Putamen (tissue), 1 donor: ENCODE measurements around the gene PTBP3.
"Not testable (repeated sequence)": the region's sequence is repeated elsewhere in the genome, so short reads cannot be mapped to it uniquely, and the experiment has no call there.

Source experiments
- DNase-seq: peaks from one replicate; pipeline ENCODE4 v3.0.0-alpha.2; 2016; ENCODE audit warnings: low spot score

Gene PTBP3

DNA sequence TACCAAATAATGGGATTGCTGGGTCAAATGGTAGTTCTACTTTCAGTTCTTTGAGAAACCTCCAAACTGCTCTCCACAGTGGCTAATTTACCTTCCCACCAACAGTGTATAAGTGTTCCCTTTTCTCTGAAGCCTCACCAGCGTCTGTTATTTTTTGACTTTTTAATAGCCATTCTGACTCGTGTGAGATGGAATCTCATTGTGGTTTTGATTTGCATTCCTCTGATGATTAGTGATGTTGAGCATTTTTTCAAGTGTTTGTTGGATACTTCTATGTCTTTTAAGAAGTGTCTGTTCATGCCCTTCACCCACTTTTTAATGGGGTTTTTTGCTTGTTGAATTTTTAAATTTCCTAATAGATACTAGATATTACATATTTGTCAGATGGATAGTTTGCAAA is 129.9 kb downstream of the PTBP3 start:
- DNase-seq = no peak

DNA sequence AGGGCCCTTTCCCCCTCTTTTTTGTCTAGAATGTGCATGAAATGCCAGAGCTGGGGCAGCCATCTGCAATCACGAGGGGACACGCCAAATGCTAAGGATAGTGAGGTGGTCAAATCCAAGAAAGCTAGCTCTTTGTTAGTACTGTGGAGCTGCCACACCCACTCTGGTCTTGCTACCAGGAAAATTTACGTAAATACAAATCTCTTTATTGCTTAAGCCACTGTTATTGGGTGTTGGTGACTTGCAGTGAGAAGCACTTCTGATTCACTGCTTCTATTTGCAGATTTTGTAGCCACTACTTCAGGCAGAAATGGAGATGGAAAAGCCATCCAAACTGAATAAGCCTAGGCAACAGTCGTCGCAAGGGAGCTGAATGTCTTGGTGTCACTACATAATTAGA is 132.7 kb downstream of the PTBP3 start:
- no peak for DNase-seq

DNA sequence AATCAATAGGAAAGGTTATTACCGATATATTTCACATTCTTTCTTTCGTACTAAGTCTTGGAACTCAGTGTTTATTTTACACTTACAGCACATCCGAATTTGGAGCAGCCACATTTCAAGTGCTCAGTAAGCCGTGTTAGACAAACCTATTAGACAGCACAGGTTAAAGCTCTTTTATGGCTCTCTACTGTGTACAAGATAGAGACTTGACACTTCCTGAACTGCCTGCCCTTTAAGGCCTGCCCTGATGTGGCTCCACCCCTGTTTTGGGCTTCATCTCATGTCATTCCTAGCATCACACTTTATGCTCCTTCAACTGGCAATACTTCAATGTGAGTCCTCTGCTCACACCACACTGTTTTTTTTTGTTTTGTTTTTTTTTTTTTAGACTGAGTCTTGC is 134.8 kb downstream of the PTBP3 start:
- DNase-seq = no peak

DNA sequence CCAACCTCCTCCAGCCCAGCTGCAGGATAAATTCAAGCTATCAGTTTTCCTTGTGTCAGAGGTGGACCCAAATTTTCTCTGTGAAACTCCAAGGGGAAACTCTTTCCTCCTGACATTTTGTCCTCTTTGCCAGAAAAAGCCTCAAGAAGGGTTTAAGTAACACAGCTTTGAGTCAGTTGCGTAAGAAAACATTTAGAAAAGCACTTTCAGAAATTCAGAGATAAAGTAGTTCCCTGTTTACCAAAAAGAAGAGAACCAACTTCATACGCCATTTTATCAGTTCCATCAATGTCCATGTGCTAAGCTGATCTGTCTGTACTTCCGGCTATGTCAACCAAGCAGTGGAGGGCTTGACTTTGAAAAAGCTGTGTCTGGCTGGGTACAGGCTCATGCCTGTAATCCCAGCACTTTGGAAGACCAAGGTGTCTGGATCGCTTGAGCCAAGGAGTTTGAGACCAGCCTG is 138.4 kb downstream of the PTBP3 start:
- DNase-seq = no peak

DNA sequence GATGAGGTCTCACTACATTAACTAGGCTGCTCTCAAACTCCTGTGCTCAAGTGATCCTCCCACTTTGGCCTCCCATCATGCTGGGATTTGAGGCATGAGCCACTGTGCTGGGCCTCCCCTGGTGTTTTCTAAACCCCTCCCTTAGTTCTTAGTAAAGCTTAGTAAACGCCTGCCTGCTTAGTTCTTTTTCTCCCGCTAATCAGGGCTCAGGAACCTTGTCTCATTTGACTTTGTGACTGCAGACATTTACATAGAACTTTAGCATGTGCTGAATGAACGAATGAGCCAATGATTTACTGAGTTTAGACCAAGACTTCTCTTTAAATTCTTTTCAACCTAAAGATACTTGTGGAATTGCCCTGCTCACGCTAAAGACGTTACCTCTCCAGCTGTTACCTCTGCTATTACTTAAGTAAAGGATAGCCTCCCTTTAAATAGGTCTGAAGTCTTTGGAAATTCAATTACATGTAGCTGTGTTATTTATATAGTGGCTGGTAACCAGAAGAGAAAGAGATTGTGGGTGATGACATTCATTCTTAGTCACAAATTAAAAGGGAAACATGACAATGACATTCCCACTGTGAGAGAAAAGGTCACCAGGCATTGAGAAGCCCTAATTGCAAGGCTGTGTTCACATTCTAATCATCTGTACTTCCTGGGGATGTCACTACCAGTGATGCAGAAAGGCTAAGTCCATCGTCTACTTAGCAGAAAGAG is 139.7 kb downstream of the PTBP3 start:
- DNase-seq = no peak

DNA sequence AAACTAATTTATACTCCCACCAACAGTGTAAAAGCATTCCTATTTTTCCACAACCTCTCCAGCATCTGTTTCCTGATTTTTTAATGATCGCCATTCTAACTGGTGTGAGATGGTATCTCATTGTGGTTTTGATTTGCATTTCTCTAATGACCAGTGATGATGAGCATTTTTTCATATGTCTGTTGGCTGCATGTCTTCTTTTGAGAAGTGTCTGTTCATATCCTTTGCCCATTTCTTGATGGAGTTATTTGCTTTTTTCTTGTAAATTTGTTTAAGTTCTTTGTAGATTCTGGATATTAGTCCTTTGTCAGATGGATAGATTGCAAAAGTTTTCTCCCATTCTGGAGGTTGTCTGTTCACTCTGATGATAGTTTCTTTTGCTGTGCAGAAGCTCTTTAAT is 143.1 kb downstream of the PTBP3 start:
- not testable (repeated sequence) for DNase-seq

DNA sequence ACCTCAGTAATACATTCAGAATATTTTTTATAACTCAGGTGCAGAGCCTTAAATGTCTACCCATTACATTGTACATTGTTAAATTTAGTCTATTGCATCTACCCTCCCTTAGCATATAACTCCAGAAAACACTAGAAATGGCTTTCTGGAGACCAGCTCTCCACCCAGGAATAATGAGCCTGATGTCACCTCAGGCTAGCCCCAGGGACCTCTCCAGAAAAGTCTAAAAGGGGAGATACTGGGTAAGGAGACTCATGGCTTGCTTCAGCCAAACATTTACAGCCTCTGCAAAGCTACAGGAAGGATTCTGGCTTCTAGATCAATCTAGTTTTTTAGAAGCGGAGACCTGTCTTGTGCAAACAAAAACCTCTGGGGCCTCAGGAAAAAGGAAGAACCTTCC is 144.5 kb downstream of the PTBP3 start:
- no peak for DNase-seq

DNA sequence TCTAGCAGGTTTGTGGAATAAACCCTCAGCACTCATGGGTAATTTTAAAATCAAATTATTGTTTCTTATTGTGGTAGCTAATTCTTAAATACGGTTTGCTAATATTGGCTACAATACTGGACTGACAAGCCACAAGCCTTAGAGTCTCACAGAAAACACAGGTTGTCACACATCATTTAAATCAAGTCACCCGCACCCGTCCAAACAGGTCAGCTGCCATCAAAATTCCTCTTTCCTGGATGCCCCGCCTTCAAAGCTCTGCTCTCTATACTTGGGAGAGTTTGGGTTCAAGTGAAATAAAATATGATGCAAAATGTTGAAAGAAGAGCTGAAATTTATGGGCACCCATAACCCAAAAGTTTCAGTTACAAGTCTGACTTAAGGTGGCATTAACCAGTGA is 146.0 kb downstream of the PTBP3 start:
- DNase-seq = no peak

DNA sequence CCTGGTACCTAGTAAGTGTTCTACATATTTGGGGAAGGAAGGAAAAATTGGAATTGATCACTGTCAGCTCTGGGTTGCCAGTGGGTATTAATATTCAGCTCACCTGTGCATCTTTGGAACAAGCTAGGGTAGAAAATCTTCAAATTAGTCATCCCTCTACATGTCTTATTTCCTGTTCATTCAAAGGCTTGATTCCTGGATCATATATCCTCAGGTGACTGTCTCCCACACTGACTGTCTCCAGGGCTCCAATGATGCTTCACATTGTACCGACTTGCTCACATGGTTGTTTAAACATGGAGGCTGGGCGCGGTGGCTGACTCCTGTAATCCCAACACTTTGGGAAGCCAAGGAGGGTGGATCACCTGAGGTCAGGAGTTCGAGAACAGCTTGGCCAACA is 146.7 kb downstream of the PTBP3 start:
- no peak for DNase-seq

DNA sequence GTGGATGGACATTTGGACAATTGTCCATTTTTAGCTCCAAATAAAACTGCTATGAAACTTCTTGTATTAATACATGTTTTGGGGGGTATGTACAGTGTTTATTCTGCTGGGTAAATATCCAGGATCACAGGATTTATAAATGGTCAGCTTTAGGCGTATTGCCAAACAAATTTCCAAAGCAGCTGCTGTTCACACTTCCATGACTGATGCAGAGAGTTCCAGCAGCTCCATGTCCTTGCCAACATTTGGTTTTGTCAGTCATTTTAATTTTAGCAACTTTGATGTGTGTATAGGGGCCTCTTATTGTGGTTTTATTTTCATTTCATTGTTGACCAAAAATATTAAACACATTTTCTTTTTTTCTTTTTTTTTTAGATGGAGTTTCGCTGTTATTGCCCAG is 148.5 kb downstream of the PTBP3 start:
- no peak for DNase-seq

DNA sequence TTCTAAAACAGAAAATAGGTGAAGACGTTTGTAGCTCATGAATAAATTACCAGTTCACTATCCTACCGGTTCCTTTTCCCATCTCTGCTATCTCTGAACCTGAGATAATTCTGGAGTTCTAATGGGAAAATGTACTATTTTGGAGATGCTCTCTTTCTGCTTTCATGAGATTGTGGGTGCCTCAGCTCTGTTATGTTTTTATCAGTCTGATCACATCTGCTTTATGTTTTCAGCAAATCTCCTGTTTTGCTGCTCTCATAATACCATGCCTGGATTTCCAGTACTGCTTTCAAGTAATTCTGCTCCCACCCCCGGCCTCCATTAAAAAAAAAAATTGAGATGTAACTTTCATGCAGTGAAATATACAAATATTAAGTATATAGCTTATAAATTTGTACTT is 149.2 kb downstream of the PTBP3 start:
- no peak for DNase-seq

DNA sequence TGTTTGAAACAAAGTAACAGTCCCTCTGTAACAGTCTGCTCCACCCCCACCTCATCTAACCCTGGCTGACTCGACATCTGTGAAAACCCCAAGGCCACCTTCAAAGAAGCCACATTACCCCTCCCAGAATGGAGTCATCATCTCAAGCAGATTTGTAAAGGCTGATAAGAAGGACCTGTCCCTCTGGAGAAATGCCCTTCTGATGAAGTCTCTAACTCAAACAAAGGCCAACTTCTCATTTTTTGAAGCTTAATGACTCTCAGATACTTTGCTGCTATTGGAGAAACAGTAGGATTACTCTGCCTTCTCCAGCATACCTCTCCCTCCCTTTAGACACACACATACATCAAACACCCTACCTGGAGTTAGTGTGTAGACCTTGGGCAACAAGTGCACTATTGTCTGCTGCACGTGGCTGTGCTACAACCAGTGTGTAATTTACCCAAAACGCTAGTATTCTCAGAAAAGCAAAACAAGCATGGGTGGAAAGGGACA is 153.0 kb downstream of the PTBP3 start:
- DNase-seq = no peak

DNA sequence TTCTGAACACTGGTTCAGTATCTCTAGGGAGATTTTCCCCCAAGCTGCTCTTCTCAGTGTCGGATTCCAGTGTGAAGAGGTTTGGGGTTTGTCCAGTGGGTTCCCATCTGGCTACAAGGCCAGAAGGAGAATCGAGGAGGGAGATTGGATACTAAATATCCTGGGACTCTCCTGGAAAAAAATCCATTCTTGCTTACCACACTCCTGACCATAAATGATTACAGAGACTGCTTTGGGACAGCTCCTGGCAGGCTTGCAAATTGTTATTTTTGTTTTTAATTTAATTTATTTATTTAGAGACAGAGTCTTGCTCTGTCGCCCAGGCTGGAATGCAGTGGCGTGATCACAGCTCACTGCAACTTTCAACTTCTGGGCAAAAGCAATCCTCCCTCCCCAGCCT is 153.6 kb downstream of the PTBP3 start:
- DNase-seq = no peak

DNA sequence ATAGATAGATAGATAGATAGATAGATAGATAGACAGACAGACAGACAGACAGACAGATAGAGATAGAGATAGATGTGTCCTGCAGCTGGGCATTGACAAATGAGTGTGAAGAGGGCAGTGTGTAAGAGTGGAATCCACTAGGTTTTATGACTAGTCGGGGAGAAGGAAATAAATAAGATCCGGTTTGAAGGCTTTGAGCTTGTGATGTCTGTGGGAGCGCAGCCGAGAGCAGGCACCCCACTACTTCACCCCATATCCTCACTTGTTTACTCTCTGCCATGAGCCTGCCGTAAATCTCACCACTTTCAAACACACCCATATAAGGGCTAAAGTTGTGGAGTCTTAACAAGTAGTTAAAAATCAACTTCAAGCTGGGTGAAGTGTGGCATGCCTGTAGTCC is 156.9 kb downstream of the PTBP3 start:
- no peak for DNase-seq

DNA sequence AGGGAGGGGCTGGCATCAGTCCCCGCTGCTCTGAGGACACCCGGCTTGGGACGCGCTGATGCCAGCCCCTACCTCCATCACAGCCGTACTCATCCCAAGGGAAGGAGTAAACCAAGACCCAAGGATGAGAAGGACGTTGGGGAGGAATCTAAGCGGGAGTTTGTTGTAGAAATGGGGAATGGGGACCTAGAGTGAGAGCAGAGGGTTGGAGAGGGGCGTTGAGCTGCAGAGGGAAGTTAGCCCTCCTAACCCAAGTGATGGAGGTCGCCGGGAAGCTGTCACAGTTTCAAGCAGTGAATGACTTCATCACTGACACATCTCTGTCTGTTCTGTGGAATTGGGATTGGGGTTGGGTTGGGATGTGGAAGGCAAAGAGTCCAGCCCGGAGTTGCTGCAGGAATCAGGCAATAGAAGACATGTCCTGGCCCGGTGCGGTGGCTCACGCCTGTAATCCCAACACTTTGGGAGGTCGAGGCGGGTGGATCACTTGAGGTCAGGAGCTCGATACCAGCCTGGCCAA is 157.6 kb downstream of the PTBP3 start:
- DNase-seq = no peak

DNA sequence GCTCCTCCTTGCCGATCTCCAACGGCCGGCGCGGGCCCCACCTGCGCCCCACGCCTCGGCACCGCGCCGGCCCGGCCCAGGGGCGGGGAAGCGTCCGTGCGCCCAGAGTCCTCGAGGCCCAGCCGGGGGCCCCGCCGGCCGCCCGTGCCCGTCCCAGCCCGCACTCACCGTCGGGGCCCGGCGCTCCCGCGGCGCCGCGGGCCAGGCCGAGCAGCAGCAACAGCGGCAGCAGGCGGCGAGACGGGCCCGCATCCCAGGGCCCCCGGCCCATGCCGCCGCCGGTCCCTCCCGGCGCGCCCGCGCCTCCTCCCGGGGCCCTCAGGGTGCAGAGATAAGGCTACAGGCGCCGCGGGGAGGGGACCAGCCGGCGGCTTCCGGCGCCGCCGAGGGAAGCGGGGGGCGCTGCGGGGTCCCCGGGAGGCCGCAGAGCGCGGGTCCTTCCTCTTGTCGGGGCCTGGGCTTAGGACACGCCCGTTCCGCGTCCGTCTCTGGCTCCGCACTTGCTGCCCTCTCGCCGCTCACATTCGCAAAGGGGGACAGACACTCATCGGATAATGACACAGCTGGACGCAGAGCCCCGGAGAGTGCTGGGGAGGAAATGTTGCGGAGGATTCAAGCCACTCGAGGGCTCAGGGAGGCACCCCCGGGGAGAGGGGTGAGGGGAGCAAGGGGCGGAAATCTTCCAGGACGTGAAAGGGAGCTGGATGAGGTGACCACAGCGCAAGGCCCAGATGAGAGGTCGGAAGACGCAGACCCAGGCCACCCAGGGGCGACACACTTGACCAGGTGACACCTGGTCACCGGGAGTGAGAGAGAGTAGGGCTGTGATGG is 158.2 kb downstream of the PTBP3 start, which contains the start of gene SUSD1:
Gene SUSD1 (minus strand): TSS at position 333 of the 831 bp plus-strand sequence. CDS start 62 bp downstream, at position 271.
- no peak for DNase-seq

DNA sequence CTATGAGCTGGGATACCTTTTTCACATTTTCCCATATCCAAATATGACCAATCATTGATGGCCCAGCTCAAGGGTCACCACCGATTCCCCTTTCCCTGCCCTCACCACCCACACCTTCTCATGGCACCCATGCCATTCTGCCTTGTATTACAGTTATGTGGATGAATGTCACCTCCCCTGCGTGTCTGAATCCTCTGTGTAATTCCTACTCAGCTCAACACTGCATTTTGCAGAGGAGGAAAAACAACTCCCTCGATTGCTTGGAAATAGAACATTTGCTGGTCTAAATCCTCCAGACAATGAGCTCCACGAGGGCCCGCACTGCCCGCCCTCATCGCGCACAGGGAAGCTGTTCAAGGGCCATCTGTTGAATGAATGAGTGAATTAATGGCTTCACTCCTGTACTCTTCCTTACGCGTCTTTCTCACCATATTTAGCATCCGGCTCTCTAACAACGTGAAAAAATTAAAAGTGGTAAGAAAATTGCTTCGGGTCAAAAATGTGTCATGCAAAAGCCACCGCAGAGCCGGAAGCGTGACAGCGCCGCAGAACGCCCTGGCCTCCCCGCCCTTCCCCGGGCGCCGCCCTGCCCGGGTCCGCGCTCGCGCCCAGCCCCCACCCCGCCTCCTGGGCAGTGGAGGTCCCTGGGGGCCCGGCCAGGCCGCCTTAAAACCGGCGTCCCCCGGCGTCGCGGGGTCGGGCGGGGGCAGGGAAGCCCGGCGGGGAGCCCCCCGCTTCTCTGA is 159.0 kb downstream of the PTBP3 start:
- DNase-seq = no peak

DNA sequence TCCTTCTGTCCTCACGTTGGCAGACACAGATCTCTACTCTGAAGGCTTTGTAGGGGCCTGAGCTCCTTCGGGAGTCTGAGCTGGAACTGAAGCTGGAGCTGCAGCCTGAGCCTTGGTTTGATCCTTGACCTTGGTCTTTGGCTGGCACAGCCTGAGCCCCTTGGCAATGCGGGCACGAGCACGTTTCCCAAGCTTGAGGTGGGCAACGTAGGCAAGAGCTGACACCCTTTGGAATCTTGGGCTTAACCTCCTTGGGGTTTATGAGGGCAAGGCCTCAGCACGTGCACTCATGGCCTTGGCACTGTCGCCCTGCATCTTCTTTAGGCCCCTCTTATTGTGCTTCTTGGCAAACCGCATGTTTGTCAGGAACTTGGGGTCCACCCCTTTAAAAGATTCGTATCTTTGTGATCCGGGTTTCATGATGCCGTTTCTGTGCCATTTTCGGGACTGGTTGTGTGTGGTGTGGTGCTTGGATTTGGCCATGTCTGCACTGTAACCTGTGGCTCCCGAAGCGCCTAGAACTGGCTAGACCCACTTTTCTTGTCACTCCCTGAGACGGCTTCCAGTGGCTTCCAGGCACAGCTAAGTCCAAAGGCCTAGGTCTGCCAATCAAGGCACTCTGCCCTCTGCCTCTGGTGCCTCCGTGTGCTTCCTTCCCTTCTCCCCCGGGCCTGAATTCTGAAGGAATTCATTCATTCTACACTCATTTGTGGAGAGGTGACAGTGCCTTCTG is 159.8 kb downstream of the PTBP3 start:
- DNase-seq = no peak

DNA sequence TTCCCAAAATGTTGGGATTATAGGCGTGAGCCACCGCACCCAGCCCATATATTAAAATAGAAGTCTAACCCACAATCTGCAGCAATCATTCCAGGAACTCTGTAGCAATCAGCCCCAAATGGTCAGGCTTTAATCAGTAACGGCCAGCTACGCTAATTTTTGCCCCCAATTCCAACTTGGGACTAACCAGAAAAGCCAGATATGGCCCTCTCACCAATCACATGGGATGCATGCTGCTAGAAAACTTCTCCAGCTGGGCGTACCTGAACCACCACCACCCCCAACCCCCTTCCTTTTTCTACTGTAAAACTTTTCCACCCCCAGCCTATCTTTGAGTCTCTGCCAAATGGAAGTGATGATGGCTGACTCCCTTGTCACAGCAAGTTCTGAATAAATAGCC is 162.5 kb downstream of the PTBP3 start:
- no peak for DNase-seq

DNA sequence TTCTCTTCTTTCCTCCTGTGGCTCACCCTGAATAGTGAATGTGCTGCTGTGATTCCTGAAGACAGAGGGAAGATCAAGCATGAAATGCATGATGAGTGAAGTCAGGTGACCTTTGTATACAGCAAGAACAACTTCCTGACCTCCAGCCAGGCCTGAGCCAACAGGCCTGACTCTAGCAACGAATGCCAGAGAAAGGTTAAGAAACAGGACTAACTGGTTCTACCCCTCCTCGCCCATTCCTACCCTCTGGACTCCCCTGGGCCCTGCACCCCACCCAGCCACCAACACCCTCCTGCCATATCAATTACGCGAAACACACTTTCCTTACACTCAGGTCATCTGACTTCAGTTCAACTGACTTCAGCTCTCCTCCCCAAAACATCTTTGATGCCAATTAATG is 163.2 kb downstream of the PTBP3 start:
- DNase-seq = no peak

DNA sequence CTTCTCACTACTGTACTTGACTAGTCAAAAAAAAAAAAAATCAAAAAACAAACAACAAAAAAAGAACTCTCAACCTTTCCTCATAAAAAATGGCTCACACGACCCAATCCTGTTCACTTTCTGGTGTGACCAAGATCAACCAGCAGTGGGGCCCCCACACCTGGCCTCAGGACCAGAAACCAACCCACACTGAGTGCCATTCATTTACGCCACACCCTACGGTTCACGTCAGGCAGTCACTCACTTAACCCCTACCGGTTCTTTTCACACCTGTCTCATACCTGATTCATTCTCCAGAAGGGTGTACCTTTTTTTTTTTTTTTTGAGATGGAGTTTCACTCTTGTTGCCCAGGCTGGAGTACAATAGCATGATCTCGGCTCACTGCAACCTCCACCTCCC is 164.1 kb downstream of the PTBP3 start:
- DNase-seq = no peak

DNA sequence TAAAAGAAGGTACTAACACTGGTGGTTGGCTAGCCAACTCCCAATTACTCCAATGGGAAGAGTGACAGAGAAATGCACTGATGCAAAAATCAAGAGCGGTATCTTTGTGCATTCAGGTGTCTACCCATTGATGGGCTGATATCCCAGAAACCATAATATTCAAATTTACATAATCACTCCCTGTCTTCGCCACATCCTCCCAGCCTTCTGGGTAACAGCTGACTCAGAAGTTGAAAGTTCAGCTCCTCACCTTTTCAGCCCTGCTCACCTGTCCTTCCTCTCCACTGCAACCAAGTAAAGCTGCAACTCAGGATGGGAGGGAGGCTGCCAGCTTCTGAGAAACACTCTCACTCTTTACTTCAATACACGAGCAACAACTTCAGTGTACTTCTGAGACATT is 165.2 kb downstream of the PTBP3 start:
- DNase-seq = no peak
